ENCODE measurements around the gene MIDN. TPM values are rescaled to one million over a fixed set of nuclear protein-coding genes. Genes with fewer than 3 reads are reported as not detected.

Gene MIDN
- total RNA-seq, 1 donor from 2014 or later, result 15.8 TPM

GRCh38 chr19:1255186-1256161 lies 7.1 kb downstream of the MIDN start:
- TF ChIP-seq CTCF (IDR thresholded peaks at IDR 0.05; ENCODE audit: insufficient read depth, low read length, severe bottlenecking), result no peak
- Histone ChIP-seq H3K27me3 (ENCODE audit: control insufficient read depth, insufficient read depth, low read length) (no peaks in the 10 kb centered on the region), H3K36me3 (ENCODE audit: control insufficient read depth, insufficient read depth, low read length) (peaks cover 44% of the 10 kb centered on the region), H3K4me3 (ENCODE audit: low read depth, low read length) (no peak overlapping the region)
- DNase-seq (ENCODE audit: low read depth) (no peak), FAIRE-seq (no peak)

- FAIRE-seq (no peak), DNase-seq (ENCODE audit: low read depth) (no peak)
- no peak for TF ChIP-seq CTCF (IDR thresholded peaks at IDR 0.05; ENCODE audit: insufficient read depth, low read length, severe bottlenecking)
- Histone ChIP-seq H3K27me3 (ENCODE audit: control insufficient read depth, insufficient read depth, low read length) (no peaks in the 10 kb centered on the region), H3K4me3 (ENCODE audit: low read depth, low read length) (no peak overlapping the region), H3K36me3 (ENCODE audit: control insufficient read depth, insufficient read depth, low read length) (peaks cover 35% of the 10 kb centered on the region)
These were observed 8.5 kb downstream of the MIDN start for GRCh38 chr19:1256646-1257474.

DNA sequence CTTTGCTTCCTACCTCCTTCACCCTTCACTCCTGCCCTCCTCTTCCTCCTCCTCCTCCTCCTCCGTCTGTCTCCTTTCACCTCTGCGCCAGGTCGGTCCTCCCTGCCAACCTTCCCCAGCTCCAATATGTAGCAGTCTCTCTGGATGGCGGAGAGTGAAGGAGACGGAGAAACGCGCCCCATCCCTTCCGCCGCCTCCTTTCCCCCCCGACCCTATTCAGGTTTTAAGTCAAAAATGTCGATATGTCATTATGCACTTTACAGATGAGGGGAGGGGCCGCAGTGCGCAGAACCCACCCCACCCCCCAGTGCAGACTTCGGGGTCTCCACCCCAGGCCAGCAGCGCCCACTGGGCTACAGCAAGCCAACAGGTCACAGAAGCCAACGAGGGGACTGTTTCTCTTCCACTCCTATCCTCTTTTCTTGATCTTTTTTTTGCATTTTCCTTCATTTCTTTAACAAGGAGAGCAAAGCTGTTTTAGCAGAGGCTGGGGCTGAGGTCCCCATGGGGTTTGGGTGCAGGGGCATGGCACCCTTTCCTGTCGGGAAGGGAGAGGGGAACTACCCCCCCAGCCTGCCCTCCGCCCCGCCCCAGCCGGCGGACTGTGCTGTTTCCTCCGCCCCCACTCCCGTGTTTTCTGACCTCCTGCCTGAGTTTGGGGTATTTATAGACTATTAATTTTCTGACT lies 9.2 kb downstream of the MIDN start:
- no peak for TF ChIP-seq CTCF (IDR thresholded peaks at IDR 0.05; ENCODE audit: insufficient read depth, low read length, severe bottlenecking)
- Histone ChIP-seq H3K27me3 (ENCODE audit: control insufficient read depth, insufficient read depth, low read length) (no peaks in the 10 kb centered on the region), H3K36me3 (ENCODE audit: control insufficient read depth, insufficient read depth, low read length) (peaks cover 34% of the 10 kb centered on the region), H3K4me3 (ENCODE audit: low read depth, low read length) (no peak overlapping the region)
- DNase-seq (ENCODE audit: low read depth), result no peak
- no peak for FAIRE-seq

DNA sequence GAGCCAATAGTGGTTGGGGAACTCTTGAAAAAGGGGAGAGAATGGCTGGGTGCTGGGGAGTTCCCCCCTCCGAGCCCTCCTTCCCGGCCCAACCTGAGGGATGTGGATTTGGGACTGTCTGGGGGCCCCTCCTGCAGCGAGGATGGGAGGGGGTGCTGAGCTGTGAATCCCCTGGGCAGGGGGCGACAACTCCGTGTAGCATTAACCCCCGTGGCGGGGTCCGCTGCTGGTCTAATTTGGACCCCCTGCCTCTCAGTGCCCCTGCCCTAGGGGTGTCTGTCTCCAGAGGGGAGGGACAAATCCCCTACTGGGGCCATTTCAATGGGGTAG lies 9.7 kb downstream of the MIDN start:
- H3K36me3 ChIP-seq (ENCODE audit: control insufficient read depth, insufficient read depth, low read length), result peaks cover 34% of the 10 kb centered on the region
- FAIRE-seq, result no peak
- H3K27me3 ChIP-seq (ENCODE audit: control insufficient read depth, insufficient read depth, low read length), result no peaks in the 10 kb centered on the region
- no peak overlapping the region for H3K4me3 ChIP-seq (ENCODE audit: low read depth, low read length)
- no peak for TF ChIP-seq CTCF (IDR thresholded peaks at IDR 0.05; ENCODE audit: insufficient read depth, low read length, severe bottlenecking)
- no peak for DNase-seq (ENCODE audit: low read depth)

DNA sequence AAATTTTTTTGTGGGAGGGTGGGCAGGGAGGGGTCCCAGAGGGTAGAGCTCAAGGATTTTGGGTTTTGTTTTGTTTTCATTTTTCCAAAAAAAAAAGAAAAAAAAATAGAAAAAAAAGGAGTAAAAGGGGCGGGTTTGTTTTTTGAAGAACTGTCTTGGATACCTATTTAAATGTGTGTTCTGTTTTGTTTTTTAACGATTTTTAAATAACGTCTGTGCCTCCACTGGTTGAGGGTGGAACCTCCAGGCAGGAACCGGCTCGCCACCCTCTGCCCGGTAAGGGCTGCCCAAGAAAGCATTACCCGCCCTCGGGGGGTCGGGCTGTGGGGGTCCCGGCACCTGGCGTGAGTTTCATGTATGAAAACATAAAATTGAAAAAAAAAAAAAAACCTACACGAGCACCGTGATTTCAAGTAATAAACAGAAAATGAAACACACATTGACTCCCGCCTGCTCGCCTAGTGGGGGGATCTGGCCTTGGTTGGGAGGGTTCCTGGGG lies 10.4 kb downstream of the MIDN start:
- TF ChIP-seq CTCF (IDR thresholded peaks at IDR 0.05; ENCODE audit: insufficient read depth, low read length, severe bottlenecking), result no peak
- no peak for FAIRE-seq
- no peak overlapping the region for H3K4me3 ChIP-seq (ENCODE audit: low read depth, low read length)
- H3K27me3 ChIP-seq (ENCODE audit: control insufficient read depth, insufficient read depth, low read length), result no peaks in the 10 kb centered on the region
- DNase-seq (ENCODE audit: low read depth), result peak; percentile 29
- peaks cover 30% of the 10 kb centered on the region for H3K36me3 ChIP-seq (ENCODE audit: control insufficient read depth, insufficient read depth, low read length)

All from bronchial epithelial cell (primary cell).